GM21390 (cell line): ENCODE measurements around the gene BLOC1S4.
"Not testable (repeated sequence)": the region's sequence is repeated elsewhere in the genome, so short reads cannot be mapped to it uniquely, and the experiment has no call there.

ENCODE experiments used
- ATAC-seq: cut with Tn5 transposase; IDR thresholded peaks from one replicate; pipeline ENCODE4 v1.9.1; 2021; ENCODE audit not compliant: unreplicated experiment

Gene BLOC1S4

DNA sequence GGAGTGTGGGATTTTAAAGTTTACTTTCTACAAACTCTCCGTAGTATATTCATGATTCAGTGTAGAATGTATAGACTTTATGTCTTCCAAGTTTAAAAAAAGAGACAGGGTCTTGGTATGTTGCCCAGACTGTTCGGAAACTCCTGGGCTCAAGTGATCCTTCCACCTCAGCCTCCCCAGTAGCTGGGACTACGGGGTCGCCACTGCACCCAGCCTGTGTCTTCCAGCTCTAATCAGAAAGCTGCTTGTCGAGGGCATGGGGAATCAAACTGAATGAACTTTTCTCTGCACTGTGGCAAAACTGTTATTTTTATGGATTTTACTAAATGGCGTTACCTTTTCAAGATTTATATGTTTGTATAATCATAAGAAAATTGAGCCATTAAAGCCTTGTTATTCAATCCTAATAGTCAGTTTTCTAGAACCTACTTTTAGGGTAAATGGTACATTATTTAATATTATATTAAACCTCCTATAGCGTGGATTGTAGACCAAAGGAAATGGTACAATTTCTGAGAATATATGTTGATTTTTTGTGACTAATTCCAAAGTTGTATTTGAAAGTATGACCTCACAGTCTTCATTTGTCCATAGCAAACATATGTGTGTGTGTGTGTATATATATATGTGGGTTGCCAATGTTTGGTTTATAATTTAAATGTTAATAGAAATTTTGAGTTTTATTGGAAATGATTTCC lies 1.1 kb downstream of the BLOC1S4 start:
- no peak for ATAC-seq

DNA sequence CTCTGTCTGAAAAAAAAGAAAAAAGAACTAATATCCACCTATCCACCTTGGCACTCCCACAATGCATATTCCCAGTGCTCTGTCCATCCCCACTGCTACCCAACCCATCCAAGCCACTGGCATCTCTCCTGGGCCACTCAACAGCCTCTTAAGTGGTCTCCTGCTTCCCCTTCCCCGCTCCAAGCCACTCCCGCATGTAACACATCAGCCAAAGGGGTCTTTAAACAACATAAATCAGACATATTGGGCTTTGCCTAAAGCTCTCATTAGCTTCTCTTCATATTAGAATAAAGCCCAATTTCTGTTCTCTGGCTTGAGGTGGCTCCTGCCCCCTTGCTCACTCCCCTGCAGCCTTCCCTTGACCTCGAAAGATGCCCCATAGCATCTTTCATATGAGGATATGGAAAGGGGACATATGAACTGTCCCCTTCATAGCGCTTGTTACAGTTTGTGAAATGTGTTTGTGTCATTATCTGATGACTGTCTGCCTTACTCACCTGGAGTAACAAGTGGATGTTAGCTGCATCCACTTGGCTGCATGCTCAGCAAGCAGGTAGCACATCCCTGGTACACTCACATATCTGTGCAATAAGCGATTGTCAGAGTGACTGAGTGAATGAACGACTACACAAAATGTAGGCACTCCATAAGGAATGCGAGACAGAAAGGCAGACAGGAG lies 3.1 kb downstream of the BLOC1S4 start:
- no peak for ATAC-seq

DNA sequence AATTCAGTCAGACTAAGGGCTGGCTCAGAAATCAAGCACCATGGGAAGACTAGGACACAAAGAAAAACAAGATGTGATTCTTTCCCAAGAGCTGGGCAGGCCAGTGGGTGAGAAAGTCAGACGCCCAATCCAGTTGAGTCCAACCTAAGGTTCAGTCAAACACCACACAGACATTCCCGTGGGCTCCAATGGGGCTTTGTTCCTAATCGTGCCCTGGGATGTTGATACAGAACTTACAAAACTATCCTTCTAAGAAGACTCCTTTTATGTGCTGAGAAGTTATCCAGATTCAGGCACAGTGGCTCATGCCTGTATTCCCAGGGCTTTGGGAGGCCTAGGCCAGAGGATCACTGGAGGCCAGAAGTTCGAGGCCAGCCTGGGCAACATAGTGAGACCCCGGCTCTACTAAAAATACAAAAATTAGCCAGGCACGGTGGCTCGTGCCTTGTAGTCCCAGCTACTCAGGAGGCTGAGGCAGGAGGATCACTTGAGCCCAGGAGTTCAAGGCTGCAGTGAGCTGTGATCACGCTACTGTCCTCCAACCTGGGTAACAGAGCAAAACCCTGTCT lies 3.7 kb downstream of the BLOC1S4 start:
- ATAC-seq: no peak

- no peak for ATAC-seq
Measured at GRCh38 chr4:6720202-6720699, 4.3 kb downstream of the BLOC1S4 start.

- no peak for ATAC-seq
Measured at GRCh38 chr4:6721121-6721520, 5.1 kb downstream of the BLOC1S4 start.

GRCh38 chr4:6722891-6723290 lies 6.9 kb downstream of the BLOC1S4 start:
- no peak for ATAC-seq

- no peak for ATAC-seq
Measured at GRCh38 chr4:6723851-6724250, 7.9 kb downstream of the BLOC1S4 start.

- ATAC-seq: no peak
Measured at GRCh38 chr4:6724421-6725111, 8.6 kb downstream of the BLOC1S4 start.

DNA sequence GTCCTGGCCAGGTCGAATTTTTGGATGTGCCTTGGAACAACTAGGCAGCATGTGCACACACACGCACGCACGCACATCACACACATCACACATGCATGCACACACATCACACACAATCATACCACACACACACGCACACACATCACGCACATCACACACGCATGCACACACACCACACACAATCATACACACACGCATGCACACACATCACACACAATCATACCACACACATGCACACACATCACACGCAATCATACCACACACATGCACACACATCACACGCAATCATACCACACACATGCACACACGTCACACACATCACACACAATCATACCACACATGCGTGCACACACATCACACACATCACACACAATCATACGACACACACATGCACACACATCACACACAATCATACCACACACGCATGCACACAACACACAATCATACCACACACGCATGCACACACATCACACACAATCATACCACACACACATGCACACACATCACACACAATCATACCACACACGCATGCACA lies 9.5 kb downstream of the BLOC1S4 start:
- not testable (repeated sequence) for ATAC-seq

GRCh38 chr4:6727081-6727942 lies 11.3 kb downstream of the BLOC1S4 start:
- ATAC-seq: no peak

DNA sequence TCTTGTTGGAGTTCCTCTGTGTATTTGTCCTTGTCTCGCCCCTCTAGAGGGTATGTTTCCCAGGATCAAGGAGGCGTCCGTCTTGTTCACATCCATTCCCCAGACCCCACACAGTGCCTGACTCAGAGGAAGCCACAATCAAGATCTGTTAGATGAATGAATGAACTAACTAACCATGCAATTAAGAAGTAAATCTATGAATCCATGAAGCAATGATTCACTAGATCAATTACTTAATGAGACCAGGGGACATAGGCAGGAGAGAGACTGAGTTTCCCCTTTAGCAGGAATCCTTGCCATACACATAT lies 11.9 kb downstream of the BLOC1S4 start:
- ATAC-seq: no peak

GRCh38 chr4:6728320-6729029 lies 12.5 kb downstream of the BLOC1S4 start:
- no peak for ATAC-seq

DNA sequence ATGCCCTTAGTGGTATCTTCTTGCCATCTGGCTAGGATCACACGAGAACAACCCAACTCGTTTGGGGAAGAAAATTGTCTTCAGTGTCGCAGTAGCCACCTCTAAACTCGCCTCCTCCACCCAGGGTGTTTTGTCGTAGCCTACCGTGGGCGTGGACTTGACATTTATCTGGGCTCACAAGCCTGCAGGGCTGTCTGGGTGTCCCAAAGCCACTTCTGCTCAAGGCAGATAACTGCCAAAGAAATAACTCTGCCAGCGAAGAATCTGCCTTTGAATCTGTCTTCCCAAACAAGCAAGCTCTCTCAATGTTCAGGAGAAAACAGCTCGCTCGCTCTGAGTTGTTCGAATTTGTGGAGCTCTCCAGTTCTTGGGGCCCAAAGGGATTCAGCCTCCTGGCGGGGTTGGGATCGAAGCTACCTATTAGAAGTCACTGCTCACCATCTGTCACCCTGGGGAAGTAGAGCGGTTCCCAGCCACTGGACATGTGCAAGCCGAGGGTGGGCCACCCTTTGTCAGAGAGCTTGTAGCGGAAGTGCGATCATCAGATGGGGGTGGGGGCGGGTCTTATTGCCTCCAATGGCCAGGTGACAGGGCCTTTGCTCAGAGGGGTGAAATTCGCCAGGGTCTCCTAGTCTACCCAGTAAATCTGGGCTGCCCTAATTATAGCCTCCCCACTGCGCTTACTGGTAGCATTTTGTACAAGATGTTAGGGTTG lies 14.8 kb downstream of the BLOC1S4 start:
- ATAC-seq: no peak

- ATAC-seq: no peak
Measured at GRCh38 chr4:6731318-6731675, 15.3 kb downstream of the BLOC1S4 start.

DNA sequence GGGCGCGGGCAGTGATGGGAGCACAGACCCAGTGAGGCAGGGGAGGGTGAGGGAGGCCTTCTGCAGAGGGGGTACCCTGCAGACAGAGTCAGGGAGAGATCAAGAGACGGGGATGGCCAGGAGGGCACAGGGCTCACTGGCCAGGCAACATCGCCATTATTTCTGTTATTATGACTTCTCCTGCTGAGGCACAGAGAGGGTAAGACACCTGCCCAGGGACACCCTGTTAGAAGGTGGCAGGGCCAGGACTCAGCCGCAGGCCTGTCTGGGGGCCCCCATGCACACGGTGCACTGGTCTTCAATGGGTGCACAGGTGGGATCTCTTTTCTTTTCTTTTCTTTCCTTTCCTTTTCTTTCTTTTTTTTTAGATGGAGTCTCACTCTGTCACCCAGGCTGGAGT lies 15.8 kb downstream of the BLOC1S4 start:
- no peak for ATAC-seq

- ATAC-seq: no peak
Measured at GRCh38 chr4:6732441-6733357, 16.7 kb downstream of the BLOC1S4 start.

- no peak for ATAC-seq
Measured at GRCh38 chr4:6733358-6734164, 17.6 kb downstream of the BLOC1S4 start.
